Endothelial cell of umbilical vein (primary cell): ENCODE data around the gene ZNF385C.

ENCODE experiments used
- CTCF ChIP-seq, 2 donors: IDR thresholded peaks; 1 replicate in 1 of 2; 2 replicates in 1 of 2; pipeline ENCODE4 v1.5.1; 2011; ENCODE audit warnings: low read length in 2 of 2, mild to moderate bottlenecking in 2 of 2, moderate library complexity in 2 of 2, control low read depth in 1 of 2, inconsistent platforms in 1 of 2, low read depth in 1 of 2; ENCODE audit not compliant: insufficient read depth in 1 of 2; ENCODE audit errors: extremely low read depth in 1 of 2
- EZH2 ChIP-seq: IDR thresholded peaks from 2 replicates; pipeline ENCODE4 v1.6.1; 2012; ENCODE audit warnings: borderline replicate concordance, low read depth, mild to moderate bottlenecking, moderate library complexity, low read length, inconsistent platforms; ENCODE audit not compliant: severe bottlenecking
- MAX ChIP-seq: IDR thresholded peaks from 2 replicates; pipeline ENCODE4 v1.6.1; 2011; ENCODE audit not compliant: insufficient read depth, insufficient read length
- POLR2A ChIP-seq: IDR thresholded peaks from 2 replicates; pipeline ENCODE4 v1.6.1; 2012; ENCODE audit warnings: low read depth, mild to moderate bottlenecking, control low read depth, low read length
- POLR2AphosphoS5 ChIP-seq: IDR thresholded peaks from 2 replicates; pipeline ENCODE4 v1.6.1; 2012; ENCODE audit warnings: low read depth, mild to moderate bottlenecking, control low read depth, low read length, moderate library complexity; ENCODE audit not compliant: insufficient read depth

GRCh38 chr17:42002175-42002791, 96.0 kb downstream of the ZNF385C start:
- TF ChIP-seq POLR2AphosphoS5 (no peak), CTCF (IDR thresholded peaks at IDR 0.05; ENCODE audit: extremely low read depth in 1 of 2, insufficient read depth in 1 of 2, low read depth in 1 of 2, low read length in 2 of 2) (no peak), POLR2A (no peak), MAX (no peak), EZH2 (no peak)
